GM19397 (cell line): ENCODE data around the gene RELT.

Experiments used
- ATAC-seq: cut with Tn5 transposase; IDR thresholded peaks from one replicate; pipeline ENCODE4 v1.9.1; 2021; ENCODE audit warnings: mild to moderate bottlenecking, moderate library complexity; ENCODE audit not compliant: unreplicated experiment

Gene RELT

DNA sequence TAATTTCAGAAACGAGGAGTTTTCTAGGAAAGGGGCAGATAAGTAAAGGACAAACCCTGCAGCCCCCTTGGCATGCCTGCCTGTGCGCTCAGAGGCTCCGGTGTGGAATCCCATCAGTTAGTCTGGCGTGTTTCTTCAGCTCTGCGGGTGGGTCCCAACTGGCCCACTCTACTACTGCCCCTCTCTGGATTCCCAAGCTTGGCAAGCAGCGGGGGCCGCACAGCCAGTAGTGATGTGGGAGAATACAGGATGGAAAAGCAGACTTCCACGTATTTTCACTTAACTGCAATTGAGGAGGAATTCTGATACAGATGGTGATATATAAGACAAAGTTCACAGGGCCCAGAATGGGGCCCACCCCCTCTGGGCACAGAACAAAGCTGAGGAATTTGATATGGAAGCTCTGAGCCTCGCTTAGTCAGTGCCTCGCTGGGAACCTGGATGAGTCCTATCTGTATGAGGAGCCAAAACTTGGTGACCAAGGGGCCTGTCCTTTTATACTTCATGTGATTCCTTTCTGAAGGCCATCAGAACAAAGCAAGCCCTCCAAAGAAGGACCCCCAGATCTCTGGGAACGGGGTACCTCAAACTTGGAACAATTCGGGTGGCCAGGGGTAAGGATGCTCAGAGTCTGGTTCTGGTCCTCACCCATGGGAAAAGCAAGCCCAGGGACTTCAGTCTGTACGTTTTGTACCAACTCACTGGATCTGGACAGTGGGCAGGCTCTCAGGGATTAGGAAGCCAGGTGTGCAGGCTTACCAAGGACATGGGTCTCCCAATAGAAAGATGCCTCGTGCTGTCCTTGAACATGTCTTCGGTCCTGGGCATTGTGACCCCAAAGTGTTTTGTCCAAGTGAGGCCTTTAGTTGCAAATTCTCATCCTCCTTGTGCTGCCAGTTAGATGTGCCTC, 26.0 kb downstream of the RELT start:
- ATAC-seq = no peak

GRCh38 chr11:73402834-73403185, 26.6 kb downstream of the RELT start:
- no peak for ATAC-seq

DNA sequence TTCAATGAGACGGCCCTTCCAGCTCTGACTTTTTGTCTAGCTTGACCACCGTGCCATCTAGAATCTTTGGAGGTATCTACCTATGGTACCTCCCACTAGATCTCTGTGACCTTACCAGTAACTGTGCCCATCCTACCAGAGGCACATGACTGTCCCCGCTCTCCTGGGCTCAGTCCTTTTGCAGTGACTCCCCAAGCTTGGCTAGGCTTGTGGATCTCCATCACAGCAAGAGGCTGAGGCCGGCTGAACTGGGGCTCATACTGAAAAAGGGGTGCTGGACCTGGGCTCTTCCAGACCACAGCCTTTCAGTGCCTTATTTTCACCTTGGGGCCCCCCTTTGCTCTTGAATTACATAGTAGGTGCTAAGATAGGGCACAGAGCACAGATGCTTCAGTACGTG, 27.3 kb downstream of the RELT start:
- no peak for ATAC-seq

- ATAC-seq = no peak
Observed at GRCh38 chr11:73404048-73404447, 27.8 kb downstream of the RELT start.

- no peak for ATAC-seq
Observed at GRCh38 chr11:73404506-73405145, 28.4 kb downstream of the RELT start.

DNA sequence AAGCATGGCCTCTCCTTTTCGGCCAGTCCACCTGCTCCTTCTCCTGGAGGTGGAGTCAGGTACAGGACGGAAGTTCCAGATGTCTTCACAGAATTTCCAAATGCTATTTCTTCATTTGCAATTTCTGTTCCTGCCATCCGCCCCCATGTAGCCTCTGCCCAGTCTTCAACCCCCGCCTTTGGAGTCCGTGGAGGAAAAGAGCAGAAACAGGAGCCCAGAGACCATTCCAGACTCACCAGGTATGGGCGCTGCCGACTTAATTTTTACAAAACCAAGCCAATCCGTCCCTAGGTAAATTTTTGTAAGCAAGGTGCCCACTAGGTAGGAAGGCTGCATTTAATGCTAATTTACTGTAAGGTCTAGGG, 28.9 kb downstream of the RELT start:
- ATAC-seq = no peak

- ATAC-seq = no peak
Observed at GRCh38 chr11:73406131-73406530, 29.9 kb downstream of the RELT start.

- no peak for ATAC-seq
Observed at GRCh38 chr11:73406619-73407018, 30.4 kb downstream of the RELT start.

GRCh38 chr11:73409431-73409830, 33.2 kb downstream of the RELT start:
- no peak for ATAC-seq

GRCh38 chr11:73410627-73411026, 34.4 kb downstream of the RELT start:
- no peak for ATAC-seq

GRCh38 chr11:73411031-73411430, 34.8 kb downstream of the RELT start:
- no peak for ATAC-seq

DNA sequence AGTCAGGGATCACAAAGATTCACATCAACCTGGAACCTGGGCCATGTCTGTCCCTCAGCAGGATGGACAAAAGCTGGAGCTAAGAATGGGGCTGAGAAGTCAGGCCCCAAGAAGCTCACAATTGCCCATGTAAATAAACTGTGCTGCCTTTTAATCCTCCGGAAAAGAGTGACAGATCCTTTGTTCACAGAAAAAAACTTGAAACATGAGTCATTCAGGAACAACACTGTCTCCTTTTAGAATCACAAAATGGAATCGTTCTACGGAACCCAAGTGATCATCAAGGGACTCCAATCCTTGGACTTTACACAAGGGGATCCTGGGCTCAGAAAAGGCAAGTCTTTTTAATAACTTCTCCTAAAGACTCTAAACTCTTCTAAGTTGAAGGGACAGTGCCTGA, 36.1 kb downstream of the RELT start:
- no peak for ATAC-seq

GRCh38 chr11:73413256-73413655, 37.1 kb downstream of the RELT start:
- no peak for ATAC-seq

DNA sequence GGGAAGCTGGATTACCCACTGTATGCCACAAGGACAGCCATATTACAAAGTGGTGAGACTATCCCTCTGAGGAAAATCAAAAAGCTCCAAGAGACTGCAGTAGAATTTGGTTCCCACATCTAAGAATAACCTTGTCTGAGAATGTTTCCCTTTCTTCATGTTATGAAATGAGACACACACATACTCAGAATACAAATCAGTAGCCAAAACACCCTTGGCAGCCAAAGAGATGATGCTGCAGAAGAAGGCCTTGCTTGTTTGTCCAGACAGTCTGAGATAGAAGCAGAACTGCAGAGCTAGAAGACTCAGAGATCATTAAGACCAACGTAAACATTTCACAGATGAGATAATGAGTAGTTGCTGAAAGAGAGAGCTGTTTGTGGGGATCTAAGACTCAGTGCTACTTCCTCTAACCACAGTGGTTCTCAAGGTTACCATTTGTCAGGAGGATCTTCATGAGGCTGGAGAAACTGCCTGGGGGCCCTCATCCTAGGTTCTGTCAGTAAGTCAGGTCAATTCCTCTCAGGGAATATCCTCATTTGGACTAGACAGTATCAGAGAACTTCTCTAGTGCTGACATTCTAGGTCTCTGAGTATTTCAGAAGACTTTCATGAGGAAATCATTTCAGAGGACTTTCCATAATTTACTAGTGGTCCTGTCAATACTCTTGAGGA, 38.9 kb downstream of the RELT start:
- no peak for ATAC-seq

DNA sequence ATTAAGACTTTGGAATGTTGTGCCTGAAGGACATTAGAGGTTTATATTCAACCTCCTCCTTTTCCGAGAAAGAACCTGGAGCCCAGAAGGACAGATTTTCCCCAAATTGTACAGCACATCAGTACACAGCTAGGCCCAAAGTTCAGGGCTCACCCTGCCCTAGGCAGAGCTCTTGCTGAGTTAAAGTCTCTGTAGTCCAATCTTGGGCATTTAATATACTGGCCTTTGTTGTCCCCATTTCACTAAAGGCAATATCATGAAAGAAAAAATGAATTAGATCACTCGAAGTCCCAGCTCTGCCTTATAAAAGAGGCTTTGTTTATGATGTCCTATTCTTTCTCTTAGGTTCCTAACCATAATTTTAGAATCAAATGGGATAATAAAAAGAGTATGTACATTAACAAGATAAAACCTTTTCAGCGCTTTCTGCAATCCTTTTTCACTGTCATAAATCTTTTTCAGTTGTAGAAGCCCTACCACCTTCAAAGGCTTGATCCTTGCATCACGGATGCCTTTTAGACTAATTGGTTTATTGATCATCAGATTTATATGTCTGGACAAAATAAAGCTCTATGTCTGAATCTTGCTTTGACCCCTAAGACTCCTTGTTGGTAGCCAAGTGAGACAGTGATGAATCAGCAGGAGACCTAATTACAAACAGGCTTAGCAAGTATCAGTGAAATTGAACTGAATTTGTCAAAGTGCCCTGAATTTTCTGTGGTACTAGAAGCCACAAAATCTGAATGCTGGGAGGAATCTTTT, 39.8 kb downstream of the RELT start:
- ATAC-seq = no peak

DNA sequence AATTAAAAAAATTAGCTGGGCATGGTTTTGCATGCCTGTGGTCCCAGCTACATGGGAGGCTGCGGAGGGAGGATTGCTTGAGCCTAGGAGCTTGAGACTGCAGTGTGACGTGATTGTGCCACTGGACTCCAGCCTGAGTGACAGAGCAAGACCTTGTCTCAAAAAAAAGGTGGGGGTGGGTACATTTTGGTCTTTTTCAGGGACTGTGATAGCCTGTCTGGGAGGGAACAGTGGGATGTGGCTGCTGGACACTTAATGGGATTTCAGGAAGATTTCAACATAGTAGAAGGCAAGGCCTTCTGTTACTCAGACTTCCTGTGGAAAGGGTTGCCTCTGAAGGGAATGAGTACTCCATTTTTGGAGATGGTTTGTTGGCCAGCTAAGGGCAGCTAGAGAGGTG, 40.6 kb downstream of the RELT start:
- ATAC-seq = no peak

- no peak for ATAC-seq
Observed at GRCh38 chr11:73420136-73420535, 43.9 kb downstream of the RELT start.

DNA sequence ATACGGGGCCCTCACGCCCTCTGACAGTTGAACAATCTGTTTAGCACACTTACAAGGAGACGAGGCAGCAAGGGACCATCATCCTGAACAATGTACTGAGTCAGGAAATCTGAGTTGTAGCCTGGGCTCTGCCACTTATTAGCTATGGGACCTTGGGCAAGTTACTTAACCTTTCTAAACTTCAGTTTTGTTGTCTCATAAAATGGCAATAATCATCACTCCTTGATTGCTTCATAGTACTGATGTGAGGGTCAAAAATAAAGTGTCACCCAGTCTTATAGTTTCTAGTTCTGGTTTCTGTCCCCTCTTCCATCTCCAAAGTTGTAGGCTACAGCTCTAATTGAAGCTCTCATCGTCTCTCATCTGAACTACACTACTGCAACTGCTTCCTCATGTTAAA, 46.7 kb downstream of the RELT start:
- no peak for ATAC-seq

DNA sequence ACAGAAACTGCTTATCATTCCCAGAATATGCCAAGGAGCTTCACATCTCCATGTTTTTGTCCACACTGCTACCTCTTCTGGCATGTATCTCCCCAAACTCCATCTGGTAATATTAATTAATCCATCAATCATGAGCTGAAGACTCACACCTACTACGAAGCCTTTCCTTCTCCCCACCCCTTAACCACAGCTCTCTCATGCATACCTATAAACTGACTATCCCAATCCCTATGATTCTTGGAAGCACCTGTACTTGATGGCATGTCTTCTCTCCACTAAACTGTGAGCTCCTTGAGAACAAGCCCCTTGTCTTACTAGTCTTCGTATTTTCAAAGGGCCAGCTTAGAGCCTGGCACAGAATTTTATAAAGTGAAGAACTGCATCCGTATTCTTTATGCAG, 47.3 kb downstream of the RELT start:
- no peak for ATAC-seq

GRCh38 chr11:73425108-73425507, 48.9 kb downstream of the RELT start:
- no peak for ATAC-seq

GRCh38 chr11:73426219-73426850, 50.1 kb downstream of the RELT start:
- ATAC-seq = no peak
